H1 (cell line): ENCODE data around the gene GPER1. TPM values are rescaled to one million over a fixed set of nuclear protein-coding genes. Genes with fewer than 3 reads are reported as not detected.

Source experiments
- EGR1 ChIP-seq: IDR thresholded peaks from 2 replicates; pipeline ENCODE4 v1.6.1; 2011; ENCODE audit warnings: low read depth, low read length, borderline replicate concordance
- SAP30 ChIP-seq: fragments of 300-600 bp; sonication (generic); IDR thresholded peaks from 2 replicates; pipeline ENCODE4 v1.7.1; 2012; ENCODE audit warnings: low read length, moderate library complexity, mild to moderate bottlenecking, inconsistent platforms; ENCODE audit not compliant: insufficient read depth, insufficient replicate concordance
- polyA plus RNA-seq, 7 experiments: library from polyadenylated mRNA; depleted of rRNA in 3 of 7; stranded (reverse) in 5 of 7; unstranded in 2 of 7; fragments of >200 nt in 5 of 7; fragments of 200-250 nt in 2 of 7; gene quantifications; 1 replicate in 5 of 7; 2 replicates in 1 of 7; 4 replicates in 1 of 7; pipeline versions ENCODE4 v1.2.1 to v1.2.3, GENCODE V29; 2011 to 2013; ENCODE audit warnings: missing spikeins in 2 of 7, mixed read lengths in 2 of 7
- total RNA-seq: library from RNA; stranded (reverse); fragmentation: NEBNext Ultra II Directional; extraction: Animal tissue kit (Norgen Biotek cat#: 25700); gene quantifications from 2 replicates; pipeline ENCODE4 v1.2.1, GENCODE V29; 2021

GPER1 gene
- total and polyA plus RNA-seq, 2 of the 8 experiments (the other 6 are each of a cell fraction or from before 2014, with no cell fraction given), result 0.24 to 0.47 TPM

DNA sequence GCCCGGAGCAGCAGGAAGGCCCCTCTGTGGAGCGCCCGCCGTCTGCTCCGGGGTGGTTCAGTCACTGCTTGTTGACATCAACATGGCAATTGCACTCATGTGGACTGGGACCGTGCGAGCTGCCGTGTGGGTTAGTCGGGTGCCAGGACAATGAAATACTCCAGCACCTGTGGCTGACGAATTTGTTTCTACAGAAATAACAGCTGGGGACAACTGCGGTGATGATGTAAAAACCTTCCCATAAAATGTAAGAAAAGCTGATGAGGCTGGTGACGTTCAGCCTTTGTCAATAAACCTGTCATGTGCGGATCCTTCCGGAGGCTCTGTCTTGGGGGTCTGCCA, 5.6 kb downstream of the GPER1 start (continued):
- TF ChIP-seq EGR1 (no peak), SAP30 (no peak)
